SKM-1 (cell line): ENCODE results near the gene CD180.
A peak's percentile ranks its signal among the peaks of the same experiment; 100 is the strongest.

ENCODE experiments used
- DNase-seq: peaks from one replicate; lab custom pipeline; 2025; ENCODE audit not compliant: unreplicated experiment; lab: John Stamatoyannopoulos, UW

CD180 gene

GRCh38 chr5:67163231-67163756 is 33.3 kb downstream of the CD180 start:
- no peak for DNase-seq

GRCh38 chr5:67161767-67162166 is 34.8 kb downstream of the CD180 start:
- DNase-seq: no peak

GRCh38 chr5:67160985-67161384 is 35.6 kb downstream of the CD180 start:
- no peak for DNase-seq

- no peak for DNase-seq
Observed at GRCh38 chr5:67160272-67160671, 36.3 kb downstream of the CD180 start.

GRCh38 chr5:67156976-67157583 is 39.5 kb downstream of the CD180 start:
- no peak for DNase-seq

GRCh38 chr5:67154556-67155206 is 41.9 kb downstream of the CD180 start:
- DNase-seq: no peak

- DNase-seq: no peak
Observed at GRCh38 chr5:67153292-67153691, 43.3 kb downstream of the CD180 start.

- DNase-seq: no peak
Observed at GRCh38 chr5:67152400-67152799, 44.2 kb downstream of the CD180 start.

- DNase-seq: no peak
Observed at GRCh38 chr5:67149951-67150523, 46.6 kb downstream of the CD180 start.

GRCh38 chr5:67149057-67149950 is 47.3 kb downstream of the CD180 start:
- no peak for DNase-seq

GRCh38 chr5:67147760-67148159 is 48.8 kb downstream of the CD180 start:
- no peak for DNase-seq

- DNase-seq: no peak
Observed at GRCh38 chr5:67146981-67147380, 49.6 kb downstream of the CD180 start.

GRCh38 chr5:67146574-67146973 is 50.0 kb downstream of the CD180 start:
- DNase-seq: peak; percentile 71

- DNase-seq: no peak
Observed at GRCh38 chr5:67144183-67144639, 52.4 kb downstream of the CD180 start.

- no peak for DNase-seq
Observed at GRCh38 chr5:67143549-67143948, 53.0 kb downstream of the CD180 start.

GRCh38 chr5:67142816-67143215 is 53.8 kb downstream of the CD180 start:
- DNase-seq: no peak

GRCh38 chr5:67141644-67142043 is 55.0 kb downstream of the CD180 start:
- no peak for DNase-seq

GRCh38 chr5:67140413-67140812 is 56.2 kb downstream of the CD180 start:
- no peak for DNase-seq

- DNase-seq: no peak
Observed at GRCh38 chr5:67139030-67139429, 57.6 kb downstream of the CD180 start.

GRCh38 chr5:67135381-67135984 is 61.1 kb downstream of the CD180 start:
- DNase-seq: no peak

- no peak for DNase-seq
Observed at GRCh38 chr5:67133776-67134175, 62.8 kb downstream of the CD180 start.
